IPS-15b (cell line): ENCODE results near the gene TMEM273.

Source experiments
- H3K27me3 ChIP-seq: one replicate; pipeline ENCODE4 v1.6.1; 2013; ENCODE audit warnings: low read length; ENCODE audit not compliant: control insufficient read depth, insufficient read depth
- H3K36me3 ChIP-seq: one replicate; pipeline ENCODE4 v1.6.1; 2013; ENCODE audit warnings: low read length; ENCODE audit not compliant: control insufficient read depth, insufficient read depth
- H3K4me1 ChIP-seq: one replicate; pipeline ENCODE4 v1.6.1; 2013; ENCODE audit warnings: mild to moderate bottlenecking, low read length; ENCODE audit not compliant: control insufficient read depth, insufficient read depth
- H3K4me3 ChIP-seq: one replicate; pipeline ENCODE4 v1.5.1; 2013; ENCODE audit warnings: low read depth, low read length
- H3K9ac ChIP-seq: one replicate; pipeline ENCODE4 v1.6.1; 2013; ENCODE audit warnings: low read depth, mild to moderate bottlenecking, low read length
- H3K9me3 ChIP-seq: one replicate; pipeline ENCODE4 v1.6.1; 2013; ENCODE audit warnings: mild to moderate bottlenecking, low read length; ENCODE audit not compliant: control insufficient read depth, insufficient read depth

TMEM273 gene

DNA sequence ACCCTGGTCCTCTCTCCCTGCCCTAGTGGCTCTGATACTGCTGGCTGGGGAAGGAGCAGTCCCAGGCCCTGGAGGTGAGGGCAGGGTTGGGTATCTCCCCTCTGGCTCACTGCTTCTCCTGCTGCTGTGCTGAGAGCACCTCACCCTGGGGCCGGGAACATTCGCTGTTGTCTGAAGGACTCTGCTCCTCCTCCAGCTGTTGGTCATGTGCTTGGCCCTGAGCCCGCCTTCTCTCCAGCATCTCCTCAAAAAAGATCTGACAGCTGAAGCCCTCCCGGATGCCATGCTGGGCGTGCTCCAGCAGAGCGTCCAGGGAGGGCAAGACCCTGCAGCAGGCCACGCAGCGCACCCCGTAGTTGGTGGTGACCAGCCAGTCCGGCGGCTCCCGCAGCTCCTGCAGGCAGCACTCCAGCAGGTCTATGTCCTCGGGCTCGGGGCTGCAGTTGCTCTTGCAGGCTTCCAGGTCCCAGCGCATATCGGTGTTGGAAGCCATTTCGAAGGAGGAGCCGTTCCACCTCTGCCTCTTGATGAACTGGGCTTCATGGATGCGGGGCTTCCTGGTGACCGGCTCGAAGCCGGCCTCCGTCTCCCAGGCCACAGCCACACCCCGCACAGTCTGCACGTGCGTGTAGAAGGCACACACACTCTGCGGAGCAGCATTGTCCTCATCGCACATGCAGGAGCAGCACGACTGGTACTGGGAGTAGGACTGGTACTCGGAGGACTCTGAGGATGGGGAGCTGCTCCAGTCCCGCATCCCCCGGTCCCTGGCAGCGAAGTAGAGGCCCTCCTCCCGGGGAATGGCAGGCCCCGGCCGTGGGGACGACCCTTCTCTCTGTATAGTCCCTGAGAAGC lies 56.5 kb downstream of the TMEM273 start:
- no peaks in the 10 kb centered on the region for H3K36me3 ChIP-seq
- H3K9ac ChIP-seq = no peak overlapping the region
- no peaks in the 10 kb centered on the region for H3K9me3 ChIP-seq
- no peak overlapping the region for H3K4me3 ChIP-seq
- no peaks in the 10 kb centered on the region for H3K27me3 ChIP-seq
- H3K4me1 ChIP-seq = no peaks in the 10 kb centered on the region

DNA sequence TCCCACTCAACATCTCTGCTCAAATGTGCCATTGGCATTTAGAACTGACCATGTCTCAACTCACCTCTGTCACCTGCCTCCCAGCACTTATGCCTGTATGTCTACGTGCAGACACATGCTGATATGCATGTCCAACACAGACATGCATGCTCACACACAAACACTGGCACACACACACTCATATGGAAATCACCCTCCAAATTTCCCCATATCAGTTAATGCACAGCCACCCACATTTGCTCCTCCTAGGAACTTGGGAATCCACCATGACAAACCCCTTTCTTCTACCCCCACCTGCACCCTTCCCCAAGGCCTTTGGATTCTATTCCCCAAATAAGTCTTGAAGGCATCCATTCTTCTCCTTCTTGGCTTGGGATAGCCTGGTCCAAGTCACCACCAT lies 58.8 kb downstream of the TMEM273 start:
- H3K9me3 ChIP-seq = no peaks in the 10 kb centered on the region
- no peaks in the 10 kb centered on the region for H3K27me3 ChIP-seq
- no peaks in the 10 kb centered on the region for H3K4me1 ChIP-seq
- no peaks in the 10 kb centered on the region for H3K36me3 ChIP-seq
- H3K9ac ChIP-seq = no peak overlapping the region
- no peak overlapping the region for H3K4me3 ChIP-seq

DNA sequence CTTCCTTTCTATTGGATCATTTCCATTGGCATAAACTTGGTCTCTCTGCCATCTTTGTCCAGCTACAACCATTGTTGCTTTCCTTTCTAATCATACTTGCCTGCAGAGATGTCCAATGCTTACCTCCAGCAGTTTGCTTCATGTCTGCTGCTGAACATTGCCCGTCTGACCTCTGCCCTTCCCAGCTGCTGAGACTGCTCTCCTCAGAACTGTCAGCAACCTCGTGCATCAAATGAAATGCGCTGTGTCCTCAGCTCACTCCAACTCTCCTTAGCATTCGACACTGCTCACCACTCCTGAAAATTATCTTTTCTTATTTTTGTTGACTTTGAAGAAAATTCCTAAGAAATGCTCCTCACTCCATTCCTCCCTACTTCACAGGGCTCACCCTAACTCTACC lies 59.3 kb downstream of the TMEM273 start:
- Histone ChIP-seq H3K4me1 (no peaks in the 10 kb centered on the region), H3K9ac (no peak overlapping the region), H3K4me3 (no peak overlapping the region), H3K27me3 (no peaks in the 10 kb centered on the region), H3K36me3 (no peaks in the 10 kb centered on the region), H3K9me3 (no peaks in the 10 kb centered on the region)

DNA sequence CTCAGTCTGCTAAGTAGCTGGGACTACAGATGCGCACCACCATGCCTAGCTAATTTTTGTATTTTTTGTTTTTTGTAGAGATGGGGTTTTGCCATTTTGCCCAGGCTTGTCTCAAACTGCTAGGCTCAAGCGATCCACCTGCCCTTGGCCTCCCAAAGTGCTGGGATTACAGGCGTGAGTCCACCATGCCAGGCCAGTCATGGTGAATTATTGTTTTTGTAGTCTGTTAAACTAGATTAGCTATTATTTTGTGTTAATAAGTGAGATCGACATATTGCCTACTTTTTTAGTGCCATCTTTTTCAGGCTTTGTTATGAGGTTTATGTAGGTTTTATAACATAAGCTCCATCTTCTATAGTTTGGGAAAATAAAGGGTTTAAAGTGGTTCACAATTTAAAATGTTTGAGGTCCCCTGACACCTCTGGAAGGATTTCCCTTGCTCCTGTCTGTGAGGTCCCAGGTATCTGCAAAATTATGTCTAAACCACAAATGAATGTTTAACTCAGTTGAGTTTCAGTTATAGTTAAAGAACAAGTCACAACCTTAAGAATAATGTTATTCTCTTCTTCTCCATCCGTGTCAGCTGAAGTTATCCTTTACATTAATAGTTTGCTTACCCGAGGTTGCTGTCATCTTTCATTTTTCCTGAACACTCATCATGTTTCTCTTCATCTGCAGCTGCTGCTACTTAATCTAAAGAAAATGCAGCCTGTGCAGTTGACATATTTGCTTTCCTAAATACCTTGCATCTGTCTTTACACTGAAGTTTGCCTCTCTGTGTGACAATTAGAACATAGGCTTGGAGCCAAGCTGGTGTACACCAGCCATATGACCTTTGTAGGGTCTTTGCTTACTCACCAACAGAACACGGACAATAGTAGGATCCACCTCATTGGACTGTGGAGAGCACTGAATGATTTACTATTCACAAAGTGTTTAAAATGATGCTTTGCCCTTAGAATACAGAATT lies 63.9 kb downstream of the TMEM273 start:
- Histone ChIP-seq H3K4me3 (no peak overlapping the region), H3K36me3 (no peaks in the 10 kb centered on the region), H3K9ac (no peak overlapping the region), H3K9me3 (no peaks in the 10 kb centered on the region), H3K27me3 (no peaks in the 10 kb centered on the region), H3K4me1 (no peaks in the 10 kb centered on the region)

DNA sequence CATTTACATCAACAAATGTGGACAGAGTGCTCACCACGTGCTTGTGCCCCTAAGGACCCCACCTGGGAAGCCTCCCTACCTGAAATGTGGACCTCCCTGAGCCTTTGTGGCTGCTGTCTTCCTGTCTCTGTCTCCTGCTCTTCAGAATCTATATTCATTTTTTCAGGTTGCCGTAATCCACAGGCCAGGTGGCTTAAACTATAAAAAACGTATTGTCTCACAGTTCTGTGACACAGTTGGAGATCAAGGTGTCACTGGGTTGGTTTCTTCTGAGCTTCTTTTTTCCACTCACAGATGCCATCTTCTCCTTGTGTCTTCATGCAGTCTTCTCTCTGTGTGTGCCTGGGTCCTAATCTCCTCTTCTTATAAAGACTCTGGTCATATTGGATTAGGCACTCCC lies 67.3 kb downstream of the TMEM273 start:
- H3K36me3 ChIP-seq = no peaks in the 10 kb centered on the region
- H3K4me3 ChIP-seq = no peak overlapping the region
- H3K27me3 ChIP-seq = peaks cover 6% of the 10 kb centered on the region
- no peak overlapping the region for H3K9ac ChIP-seq
- H3K9me3 ChIP-seq = no peaks in the 10 kb centered on the region
- H3K4me1 ChIP-seq = no peaks in the 10 kb centered on the region

DNA sequence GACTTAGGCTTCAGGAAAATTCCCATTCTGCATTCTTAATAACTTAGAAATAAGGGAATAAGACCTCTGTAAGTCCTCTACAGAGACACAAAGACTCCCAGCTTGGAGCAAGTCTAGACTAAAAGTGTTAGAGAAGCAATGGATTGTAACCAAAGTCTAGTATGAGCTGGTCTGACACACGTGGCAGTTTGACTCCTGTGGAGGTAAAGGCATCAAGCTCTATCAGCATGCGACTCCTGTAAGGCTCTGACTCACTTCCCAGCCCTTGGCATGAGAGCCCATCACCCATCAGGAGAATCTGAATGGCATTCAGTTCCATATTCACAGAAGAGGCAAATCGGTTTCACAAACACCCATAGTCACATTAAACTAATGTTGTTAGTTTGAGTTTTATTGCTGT lies 68.4 kb downstream of the TMEM273 start:
- no peaks in the 10 kb centered on the region for H3K4me1 ChIP-seq
- H3K9me3 ChIP-seq = no peaks in the 10 kb centered on the region
- H3K9ac ChIP-seq = no peak overlapping the region
- H3K36me3 ChIP-seq = no peaks in the 10 kb centered on the region
- H3K4me3 ChIP-seq = no peak overlapping the region
- H3K27me3 ChIP-seq = peaks cover 9% of the 10 kb centered on the region

DNA sequence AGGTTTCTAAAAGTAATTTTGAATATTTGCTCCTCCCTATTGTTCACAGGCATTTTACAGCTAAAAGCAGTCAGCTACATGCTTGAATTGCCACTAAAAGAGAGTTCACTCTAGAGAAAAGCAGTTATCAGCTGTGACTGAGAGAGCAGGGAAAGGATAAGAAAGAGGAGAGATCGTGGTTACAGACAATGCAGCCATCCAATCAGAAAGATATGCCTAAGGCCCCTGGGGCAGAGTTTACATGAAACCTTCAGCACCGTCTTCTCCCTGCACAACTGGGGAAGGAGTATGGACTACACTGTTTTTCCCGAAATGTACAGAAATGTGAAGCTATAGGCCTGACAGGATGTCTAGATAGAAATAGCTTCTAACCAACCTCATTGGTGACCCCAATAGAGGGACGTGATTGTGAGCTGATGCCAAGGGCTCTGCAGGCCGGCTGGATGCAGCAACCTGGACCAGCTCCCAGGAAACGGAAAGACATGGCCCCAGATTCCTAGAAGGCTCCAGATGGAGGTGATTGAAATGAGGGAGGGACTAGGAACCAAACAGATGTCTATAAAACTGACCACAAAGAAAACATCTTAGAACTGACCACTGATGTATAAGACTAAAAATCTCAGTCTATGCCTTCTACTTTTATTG lies 69.6 kb downstream of the TMEM273 start:
- H3K4me3 ChIP-seq = no peak overlapping the region
- H3K36me3 ChIP-seq = no peaks in the 10 kb centered on the region
- peaks cover 14% of the 10 kb centered on the region for H3K27me3 ChIP-seq
- no peaks in the 10 kb centered on the region for H3K4me1 ChIP-seq
- H3K9ac ChIP-seq = no peak overlapping the region
- H3K9me3 ChIP-seq = no peaks in the 10 kb centered on the region

DNA sequence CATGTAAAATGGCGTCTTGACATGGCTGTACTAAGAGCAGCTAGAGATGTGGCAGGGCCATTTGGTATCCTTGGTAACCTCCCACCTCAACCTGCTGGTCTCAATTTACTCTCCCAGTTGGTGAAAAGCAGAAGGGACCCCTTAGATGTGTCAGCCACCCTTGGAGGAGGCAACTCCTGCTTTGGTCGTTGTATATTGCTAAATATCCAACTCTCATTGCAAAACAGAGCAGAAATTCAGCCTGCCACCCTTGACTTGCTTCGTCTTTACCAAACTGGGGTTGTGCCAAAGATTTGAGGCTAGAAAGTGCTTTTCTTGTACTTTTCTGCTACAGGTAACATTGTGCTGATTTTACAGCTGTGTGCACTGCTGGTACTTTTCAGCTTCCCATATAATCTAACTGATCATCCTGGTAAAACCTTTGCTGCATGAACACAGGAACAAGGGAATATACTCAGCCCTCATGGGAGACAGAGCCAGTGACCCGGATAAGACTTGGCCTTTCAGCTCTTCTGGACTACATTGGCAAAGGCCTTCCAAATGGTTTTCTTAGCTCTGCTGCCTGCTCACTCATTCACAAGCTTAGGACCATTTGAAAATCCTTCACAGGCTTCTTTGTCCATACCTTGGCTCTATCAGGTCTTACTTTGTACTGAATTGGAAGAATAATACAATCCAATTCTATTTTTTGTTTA lies 70.7 kb downstream of the TMEM273 start:
- no peaks in the 10 kb centered on the region for H3K4me1 ChIP-seq
- no peak overlapping the region for H3K9ac ChIP-seq
- peaks cover 14% of the 10 kb centered on the region for H3K27me3 ChIP-seq
- H3K36me3 ChIP-seq = no peaks in the 10 kb centered on the region
- H3K4me3 ChIP-seq = no peak overlapping the region
- no peaks in the 10 kb centered on the region for H3K9me3 ChIP-seq

DNA sequence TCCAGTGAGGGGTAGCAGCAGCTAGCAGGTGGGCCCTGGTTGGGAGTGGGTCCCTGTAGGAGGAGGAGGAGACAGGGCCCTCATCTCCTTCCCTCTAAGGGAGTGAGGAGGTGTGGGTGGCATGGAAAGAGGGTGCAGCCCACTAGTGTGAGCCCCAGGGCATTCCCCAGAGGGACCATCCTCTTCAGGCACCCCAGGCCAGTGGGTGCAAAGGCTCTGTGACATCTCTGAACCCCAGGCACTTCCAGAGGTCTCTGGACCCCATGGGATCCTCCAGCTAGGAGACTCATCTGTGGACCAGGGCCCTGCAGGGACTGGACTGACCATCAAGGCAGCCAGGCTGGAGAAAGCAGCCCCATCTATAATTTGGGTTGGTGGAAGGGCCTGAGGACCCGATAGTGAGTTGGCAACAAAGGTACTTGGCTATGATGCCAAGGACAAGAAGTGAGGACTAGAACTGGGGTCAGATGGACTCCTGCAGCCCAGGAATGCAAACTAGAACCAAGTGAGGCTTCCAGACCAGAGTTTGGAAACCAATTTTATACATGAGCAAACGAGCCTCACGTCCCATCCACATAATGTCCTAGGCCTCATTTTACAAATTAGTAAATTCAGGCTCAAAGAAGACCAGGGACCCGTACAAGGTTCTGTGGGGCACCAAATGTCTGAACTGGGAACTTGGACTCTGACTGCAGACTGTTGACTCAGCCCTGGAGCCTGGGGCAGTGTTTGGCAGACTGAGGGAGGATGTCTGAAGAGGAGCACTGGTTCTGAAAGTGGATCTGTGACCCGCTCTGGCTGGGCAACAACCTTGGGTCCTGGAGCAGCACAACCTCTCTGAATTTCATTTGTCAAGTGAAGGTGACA lies 71.4 kb downstream of the TMEM273 start:
- no peak overlapping the region for H3K9ac ChIP-seq
- no peak overlapping the region for H3K4me3 ChIP-seq
- H3K9me3 ChIP-seq = no peaks in the 10 kb centered on the region
- H3K4me1 ChIP-seq = no peaks in the 10 kb centered on the region
- no peaks in the 10 kb centered on the region for H3K36me3 ChIP-seq
- peaks cover 14% of the 10 kb centered on the region for H3K27me3 ChIP-seq

DNA sequence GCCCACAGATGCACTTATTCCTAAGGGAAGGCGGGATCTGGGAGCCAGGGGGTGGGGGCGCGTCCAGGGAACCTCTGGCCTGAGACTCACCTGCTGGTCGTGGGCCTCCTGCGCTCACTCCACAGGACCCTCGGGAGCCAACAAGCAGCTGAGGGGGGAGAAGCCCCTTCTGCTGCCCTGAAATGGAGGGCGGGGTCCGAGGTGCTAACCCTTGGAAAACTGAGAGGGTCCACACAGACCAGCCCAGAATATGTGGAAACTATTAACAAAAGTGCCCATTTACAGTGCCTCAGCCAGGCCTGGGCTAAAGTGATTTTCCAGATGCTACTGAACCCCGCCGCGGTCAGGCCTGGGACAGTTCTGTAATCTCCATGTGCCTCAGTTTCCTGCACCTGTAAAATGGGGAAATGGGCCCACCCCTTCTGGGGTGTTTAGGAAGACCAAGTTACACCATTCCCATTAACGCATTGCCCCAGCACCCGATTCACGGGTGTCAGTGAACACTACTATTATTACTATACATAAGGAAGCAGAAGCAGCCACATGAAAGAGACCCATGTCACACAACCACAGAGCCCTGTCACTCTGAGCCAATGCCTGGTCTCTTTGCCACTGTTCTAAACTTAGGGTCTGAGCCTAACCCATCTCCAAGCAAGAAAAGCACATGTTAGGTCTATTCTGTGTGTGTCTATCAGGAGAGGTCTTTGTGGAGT lies 72.2 kb downstream of the TMEM273 start:
- Histone ChIP-seq H3K9ac (no peak overlapping the region), H3K36me3 (no peaks in the 10 kb centered on the region), H3K4me1 (no peaks in the 10 kb centered on the region), H3K27me3 (peaks cover 14% of the 10 kb centered on the region), H3K9me3 (no peaks in the 10 kb centered on the region), H3K4me3 (peak overlapping the region; percentile 18)
